T-helper 2 cell (primary cell): ENCODE measurements around the gene SNRNP48.

Experiments
- DNase-seq, 5 experiments: peaks; one replicate each; pipeline versions ENCODE4 v3.0.0 to v3.0.0-alpha.2; 2012 to 2022

The SNRNP48 gene

DNA sequence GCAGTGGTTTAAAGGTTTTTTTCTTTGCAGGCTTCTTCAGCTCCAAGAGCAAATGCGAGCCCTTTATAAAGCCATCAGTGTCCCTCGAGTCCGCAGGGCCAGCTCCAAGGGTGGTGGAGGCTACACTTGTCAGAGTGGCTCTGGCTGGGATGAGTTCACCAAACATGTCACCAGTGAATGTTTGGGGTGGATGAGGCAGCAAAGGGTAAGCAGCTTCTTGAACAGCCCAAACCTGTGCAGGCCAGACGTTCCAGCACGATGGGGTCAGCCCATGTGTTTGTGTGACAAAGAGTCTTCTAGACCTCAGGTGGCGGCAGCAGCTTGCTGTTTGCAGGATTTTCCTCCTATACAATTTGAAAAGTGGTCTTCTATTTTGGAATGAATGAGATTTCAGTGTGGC is 30.8 kb upstream of the SNRNP48 start:
- DNase-seq = no peak

DNA sequence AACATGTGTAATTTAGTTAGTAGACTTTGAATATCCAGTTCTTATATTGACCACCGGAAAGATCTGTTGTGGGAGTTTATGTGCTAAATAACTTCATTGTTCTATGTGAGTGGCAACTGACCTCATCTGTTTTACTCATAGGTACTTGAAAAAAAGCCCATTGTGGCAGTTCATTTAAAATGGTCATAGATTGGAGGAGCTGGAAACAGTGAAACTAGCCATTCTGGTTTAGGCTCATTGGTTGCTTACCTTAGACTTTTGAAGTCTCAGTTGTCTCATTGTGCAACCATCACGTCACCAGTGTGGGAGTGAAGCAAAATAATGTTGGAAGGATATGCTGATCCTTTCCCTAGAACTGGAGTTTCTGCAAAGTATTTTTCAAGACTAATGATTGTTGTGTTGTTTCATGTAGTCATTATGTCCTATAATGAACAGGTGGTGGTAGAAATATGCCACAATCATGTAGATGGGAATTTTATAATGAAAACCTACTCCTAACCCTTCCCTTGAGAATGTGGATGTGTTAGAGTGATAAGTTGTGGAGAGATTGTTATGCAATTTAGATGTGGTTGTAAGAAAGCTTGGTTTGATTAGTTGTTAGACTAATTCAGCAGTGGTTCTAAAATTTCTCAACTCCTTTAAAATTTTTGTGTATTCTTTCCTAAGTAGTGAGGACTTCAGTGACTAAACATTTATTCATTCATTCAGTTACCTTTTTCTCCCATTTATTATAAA is 30.2 kb upstream of the SNRNP48 start:
- no peak for DNase-seq

DNA sequence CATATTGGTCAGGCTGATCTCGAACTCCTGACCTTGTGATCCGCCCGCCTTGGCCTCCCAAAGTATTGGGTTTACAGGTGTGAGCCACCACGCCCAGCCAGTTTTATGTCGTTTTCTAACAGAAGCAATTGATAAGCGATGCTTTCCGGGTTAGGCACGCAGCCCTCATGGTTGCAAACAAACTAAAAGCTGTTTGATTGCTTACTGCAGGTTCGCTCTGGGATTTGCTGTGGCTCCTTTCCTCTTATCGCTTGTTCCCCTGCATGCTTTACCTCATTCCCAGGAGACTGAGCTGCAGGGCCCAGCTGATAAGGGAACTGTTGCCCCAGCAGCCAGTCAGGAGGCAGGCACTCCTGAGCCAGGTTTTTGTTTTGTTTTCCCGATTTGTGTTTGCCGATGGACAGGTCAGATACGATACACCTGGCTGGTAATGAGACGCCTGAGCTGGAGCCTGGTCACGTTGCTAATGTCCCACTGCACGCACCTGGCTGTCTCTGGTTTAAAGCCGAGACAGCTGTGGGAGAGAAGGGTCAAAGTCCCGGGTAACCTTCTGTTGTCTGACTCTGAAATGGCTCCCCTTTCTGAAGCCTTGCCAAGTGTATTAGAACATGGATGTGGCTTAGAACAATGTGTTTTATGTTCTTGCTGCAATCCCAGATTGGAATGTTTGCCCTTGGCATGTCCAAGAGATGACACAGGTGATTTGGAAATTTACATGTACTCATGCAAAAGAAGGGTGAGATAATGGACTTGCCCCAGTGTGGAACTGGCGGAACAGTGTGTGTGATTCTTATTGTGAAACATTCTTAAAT is 28.6 kb upstream of the SNRNP48 start:
- no peak for DNase-seq

DNA sequence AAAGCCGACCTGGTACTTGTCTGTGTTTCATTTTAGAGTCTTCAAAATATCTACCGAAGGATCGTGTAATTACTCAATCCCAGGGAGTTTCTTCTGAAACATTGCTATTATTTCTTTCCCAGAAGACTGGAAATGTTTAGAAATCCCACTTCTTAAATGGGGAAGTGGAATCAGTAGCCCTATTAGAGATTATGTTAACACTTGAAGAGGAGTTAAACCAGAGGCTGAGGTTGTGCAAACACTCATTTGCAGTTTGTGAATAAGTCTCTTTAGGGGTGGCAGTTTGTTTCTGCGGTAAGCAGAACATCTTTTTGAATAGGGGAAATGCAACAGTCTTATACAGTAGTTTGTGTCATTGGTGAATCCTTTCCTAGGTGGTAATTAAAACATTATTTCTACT is 27.2 kb upstream of the SNRNP48 start:
- no peak for DNase-seq

DNA sequence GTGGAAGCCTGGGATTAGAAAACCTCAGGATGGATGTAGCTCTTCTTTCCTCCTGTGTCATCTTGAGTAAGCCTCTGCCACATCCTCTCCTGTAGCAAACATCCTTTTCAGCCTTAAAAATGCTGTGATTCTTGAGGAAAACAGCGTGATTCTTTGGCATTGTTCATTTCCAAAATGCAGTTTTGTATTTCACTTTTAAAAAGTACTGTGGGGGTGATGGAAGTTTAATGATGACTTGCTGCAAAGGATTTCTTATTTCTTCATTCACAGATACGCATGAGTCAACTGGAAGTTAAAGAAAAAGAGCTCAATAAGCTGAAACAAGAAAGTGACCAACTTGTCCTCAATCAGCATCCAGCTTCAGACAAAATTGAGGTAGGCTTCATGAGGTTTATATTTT is 23.9 kb upstream of the SNRNP48 start:
- no peak for DNase-seq

DNA sequence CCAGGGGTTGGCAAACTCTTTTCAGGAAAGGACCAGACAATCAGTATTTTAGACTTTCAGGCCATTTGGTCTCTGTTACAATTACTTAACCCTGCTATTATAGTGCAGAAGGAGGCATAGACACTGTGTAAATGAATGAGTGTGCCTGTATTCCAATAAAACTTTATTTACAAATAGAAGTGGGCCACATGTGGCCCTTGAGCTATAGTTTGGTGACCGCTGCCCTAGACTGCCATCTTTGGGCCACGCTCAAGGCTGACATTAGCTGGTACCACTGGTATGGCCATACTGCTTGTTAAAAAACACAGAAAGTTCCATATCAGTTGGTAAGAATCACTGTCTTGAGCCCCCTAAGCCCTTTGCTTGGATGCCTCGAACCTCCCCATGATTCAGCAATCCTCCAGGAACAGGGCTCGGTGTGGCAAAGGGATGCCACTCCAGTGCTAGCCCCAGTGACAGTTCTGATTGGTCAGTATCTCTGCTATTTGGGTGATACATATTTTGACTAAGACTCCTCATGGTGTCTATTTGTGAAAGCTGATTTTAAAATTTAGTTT is 23.3 kb upstream of the SNRNP48 start:
- DNase-seq = no peak

DNA sequence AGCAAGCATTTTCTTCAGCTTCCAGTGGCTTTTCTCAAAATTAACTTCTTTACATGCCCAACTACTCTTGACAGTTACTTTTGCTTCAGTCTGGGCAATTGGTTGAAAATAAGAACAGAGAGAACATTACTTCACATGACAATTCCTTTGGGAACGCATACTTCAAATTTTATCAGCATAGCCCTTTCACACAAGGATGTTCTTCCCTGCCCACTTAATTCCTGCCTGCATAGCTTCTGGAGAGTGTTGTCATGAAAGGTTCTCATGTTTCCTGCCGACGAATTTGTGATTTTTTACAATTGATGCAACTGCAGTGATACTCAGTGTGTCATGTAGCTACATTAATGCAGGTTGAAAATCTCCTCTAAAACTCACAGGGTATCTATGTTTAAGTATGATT is 22.0 kb upstream of the SNRNP48 start:
- DNase-seq = no peak

DNA sequence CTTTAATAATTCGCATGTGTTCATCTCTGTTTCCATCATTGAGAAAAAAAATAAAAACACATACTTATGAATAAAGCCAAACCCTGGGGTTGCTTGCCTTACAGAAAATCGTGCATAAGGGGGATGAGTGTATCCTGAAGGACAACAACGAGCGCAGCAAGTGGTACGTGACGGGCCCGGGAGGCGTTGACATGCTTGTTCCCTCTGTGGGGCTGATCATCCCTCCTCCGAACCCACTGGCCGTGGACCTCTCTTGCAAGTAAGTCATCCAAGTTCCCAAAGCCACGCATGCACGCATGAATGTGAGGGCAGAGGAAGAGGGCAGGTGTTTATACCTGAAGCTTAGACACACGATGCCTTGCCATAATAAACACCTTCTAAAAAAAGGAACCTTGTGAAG is 20.9 kb upstream of the SNRNP48 start:
- DNase-seq = no peak

DNA sequence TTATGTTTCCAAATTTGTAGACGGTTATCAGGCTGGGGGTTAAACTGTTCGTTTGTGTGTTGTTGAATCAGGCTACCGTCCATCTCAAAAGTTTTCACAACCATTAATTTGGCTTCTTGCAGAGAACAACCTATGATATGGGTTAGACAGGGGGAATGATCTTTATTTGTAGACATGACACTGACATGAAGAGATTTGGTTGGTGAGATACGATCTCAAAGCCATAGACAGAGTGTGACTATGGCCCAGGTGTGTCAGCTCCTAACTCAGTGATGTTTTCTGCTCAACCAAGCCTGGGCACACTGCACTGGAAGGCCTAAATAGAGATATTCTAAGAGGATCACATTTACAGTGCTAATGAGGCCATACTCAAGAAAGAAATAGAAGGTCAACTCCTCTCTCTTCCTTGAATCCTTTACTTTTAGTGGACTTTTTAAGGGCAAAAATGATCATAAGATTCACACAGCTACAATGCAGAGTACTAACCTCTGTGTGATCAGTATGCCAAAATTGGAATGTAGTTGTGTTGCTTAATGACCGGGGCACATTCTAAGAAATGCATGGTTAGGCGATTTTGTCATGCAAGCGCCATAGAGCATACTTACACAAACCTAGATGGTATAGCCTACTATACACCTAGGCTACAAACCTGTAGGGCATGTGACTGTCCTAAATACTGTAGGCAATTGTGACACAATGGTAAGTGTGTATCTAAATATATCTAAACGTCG is 17.6 kb upstream of the SNRNP48 start:
- DNase-seq = no peak

DNA sequence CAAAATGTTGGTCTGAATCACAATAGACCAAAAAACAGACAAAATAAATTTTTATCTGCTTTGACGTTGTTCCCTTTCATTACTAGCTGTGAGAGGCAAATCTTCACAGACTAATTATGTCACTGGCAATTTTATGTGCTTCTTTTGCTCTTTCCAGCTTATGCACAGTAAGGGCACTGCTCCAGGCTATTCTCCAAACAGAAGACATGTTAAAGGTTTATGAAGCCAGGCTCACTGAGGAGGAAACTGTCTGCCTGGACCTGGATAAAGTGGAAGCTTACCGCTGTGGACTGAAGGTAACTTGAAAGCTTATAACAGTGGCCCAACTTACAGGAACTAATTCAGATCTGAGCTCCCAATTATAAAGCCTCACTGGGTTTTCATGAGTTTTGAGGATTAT is 15.5 kb upstream of the SNRNP48 start:
- no peak for DNase-seq

DNA sequence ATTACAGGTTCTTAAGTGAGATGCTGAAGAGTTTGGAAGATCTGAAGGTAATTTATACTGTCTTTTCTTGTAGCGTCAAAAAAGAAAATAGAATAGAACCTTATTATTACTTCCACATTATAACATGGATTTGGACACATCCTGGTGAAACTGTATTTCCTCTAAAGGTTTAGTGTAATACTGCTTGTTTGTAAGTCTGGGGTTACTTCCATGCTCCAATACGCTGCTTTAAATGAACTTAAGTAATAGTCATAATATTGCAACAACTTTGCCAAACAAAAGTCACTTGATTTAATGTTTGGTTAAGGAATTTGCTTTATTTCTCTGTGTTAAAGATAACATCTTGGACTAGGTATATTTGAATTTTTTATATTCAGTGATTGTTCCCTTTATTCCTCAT is 11.5 kb upstream of the SNRNP48 start:
- DNase-seq = no peak

DNA sequence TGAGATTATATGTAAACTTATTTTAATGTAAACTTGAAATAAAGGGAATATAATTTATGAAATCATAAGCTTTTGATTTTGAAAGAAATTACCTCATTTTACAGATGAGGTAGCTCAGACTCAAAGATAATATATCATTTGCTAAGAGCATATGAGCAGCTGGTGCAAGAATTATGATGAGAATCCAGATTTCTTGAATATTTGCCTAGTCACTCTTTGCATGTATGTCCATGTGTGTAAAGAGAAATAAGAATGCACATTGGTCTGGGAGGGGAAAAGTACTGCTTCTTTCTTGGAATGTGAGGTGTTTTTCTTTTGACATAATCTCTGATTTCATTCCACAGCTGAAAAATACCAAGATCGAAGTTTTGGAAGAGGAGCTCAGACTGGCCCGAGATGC is 11.1 kb upstream of the SNRNP48 start:
- no peak for DNase-seq

DNA sequence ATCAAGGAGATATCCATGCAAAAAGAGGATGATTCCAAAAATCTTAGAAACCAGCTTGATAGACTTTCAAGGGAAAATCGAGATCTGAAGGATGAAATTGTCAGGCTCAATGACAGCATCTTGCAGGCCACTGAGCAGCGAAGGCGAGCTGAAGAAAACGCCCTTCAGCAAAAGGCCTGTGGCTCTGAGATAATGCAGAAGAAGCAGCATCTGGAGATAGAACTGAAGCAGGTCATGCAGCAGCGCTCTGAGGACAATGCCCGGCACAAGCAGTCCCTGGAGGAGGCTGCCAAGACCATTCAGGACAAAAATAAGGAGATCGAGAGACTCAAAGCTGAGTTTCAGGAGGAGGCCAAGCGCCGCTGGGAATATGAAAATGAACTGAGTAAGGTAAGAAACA is 10.1 kb upstream of the SNRNP48 start:
- no peak for DNase-seq

DNA sequence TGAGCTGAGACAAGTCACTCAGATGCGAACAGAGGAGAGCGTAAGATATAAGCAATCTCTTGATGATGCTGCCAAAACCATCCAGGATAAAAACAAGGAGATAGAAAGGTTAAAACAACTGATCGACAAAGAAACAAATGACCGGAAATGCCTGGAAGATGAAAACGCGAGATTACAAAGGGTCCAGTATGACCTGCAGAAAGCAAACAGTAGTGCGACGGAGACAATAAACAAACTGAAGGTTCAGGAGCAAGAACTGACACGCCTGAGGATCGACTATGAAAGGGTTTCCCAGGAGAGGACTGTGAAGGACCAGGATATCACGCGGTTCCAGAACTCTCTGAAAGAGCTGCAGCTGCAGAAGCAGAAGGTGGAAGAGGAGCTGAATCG is 9.5 kb upstream of the SNRNP48 start:
- DNase-seq = no peak

DNA sequence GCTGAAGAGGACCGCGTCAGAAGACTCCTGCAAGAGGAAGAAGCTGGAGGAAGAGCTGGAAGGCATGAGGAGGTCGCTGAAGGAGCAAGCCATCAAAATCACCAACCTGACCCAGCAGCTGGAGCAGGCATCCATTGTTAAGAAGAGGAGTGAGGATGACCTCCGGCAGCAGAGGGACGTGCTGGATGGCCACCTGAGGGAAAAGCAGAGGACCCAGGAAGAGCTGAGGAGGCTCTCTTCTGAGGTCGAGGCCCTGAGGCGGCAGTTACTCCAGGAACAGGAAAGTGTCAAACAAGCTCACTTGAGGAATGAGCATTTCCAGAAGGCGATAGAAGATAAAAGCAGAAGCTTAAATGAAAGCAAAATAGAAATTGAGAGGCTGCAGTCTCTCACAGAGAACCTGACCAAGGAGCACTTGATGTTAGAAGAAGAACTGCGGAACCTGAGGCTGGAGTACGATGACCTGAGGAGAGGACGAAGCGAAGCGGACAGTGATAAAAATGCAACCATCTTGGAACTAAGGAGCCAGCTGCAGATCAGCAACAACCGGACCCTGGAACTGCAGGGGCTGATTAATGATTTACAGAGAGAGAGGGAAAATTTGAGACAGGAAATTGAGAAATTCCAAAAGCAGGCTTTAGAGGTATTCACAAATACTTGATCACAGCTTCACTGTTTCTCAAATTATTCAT is 8.9 kb upstream of the SNRNP48 start:
- no peak for DNase-seq

DNA sequence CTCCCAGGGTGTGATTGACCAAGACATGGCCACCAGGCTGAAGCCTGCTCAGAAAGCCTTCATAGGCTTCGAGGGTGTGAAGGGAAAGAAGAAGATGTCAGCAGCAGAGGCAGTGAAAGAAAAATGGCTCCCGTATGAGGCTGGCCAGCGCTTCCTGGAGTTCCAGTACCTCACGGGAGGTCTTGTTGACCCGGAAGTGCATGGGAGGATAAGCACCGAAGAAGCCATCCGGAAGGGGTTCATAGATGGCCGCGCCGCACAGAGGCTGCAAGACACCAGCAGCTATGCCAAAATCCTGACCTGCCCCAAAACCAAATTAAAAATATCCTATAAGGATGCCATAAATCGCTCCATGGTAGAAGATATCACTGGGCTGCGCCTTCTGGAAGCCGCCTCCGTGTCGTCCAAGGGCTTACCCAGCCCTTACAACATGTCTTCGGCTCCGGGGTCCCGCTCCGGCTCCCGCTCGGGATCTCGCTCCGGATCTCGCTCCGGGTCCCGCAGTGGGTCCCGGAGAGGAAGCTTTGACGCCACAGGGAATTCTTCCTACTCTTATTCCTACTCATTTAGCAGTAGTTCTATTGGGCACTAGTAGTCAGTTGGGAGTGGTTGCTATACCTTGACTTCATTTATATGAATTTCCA is 4.6 kb upstream of the SNRNP48 start:
- DNase-seq = no peak

DNA sequence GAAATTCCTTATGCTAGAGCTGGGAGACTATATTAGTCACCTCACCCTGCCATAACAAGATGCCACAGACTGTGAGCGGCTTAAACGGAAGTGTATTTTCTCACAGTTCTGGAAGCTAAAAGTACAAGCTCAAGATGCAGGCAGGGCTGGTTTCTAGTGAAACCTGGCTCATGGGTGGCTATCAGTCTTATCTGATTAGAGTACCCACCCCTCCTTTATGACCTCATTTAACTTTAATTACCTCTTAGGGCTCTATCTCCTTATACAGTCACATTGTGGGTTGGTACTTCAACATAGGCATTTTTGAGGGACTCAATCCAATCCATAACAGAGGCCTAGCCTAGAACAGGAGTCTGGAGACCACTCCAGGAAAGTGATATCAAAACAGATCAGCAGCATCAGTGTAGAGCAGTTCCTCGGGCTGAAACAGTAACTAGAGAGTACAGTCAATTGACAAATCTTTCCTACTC is 2.3 kb upstream of the SNRNP48 start:
- no peak for DNase-seq

DNA sequence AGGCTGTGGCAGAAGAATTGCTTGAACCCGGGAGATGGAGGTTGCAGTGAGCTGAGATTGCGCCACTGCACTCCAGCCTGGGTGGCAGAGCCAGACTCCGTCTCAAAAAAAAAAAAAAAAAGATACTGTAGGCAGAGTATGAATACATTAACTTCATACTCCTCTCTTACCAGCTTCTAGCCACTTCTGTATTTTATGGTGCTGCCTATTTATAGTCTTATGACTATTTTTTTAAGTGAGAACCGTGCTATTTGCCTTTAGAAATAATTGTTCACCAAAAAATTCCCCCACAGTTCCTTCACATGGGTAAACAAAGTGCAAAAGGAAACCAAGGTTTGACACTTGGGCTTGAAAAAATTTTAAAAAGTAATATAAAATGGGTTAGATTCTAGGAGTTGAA is 1.5 kb upstream of the SNRNP48 start:
- no peak for DNase-seq

DNA sequence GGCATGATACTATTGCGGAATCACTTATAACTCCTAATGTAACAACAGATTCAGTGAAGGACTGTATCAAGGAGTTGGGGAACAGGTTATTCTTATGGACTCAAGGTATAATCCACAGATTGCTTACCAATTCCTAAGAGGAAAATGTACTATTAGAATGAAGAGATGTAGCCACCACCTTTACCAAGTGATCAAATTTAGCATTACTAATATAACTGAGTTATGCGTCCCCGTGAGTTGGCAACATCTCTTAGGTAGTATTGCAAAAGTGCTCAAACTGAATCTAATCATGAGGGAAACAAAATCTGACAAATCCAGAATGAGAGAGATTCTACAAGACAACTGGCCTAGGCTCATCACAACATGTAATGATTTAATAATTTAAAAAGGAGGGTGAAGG is 777 bp upstream of the SNRNP48 start:
- DNase-seq = no peak

DNA sequence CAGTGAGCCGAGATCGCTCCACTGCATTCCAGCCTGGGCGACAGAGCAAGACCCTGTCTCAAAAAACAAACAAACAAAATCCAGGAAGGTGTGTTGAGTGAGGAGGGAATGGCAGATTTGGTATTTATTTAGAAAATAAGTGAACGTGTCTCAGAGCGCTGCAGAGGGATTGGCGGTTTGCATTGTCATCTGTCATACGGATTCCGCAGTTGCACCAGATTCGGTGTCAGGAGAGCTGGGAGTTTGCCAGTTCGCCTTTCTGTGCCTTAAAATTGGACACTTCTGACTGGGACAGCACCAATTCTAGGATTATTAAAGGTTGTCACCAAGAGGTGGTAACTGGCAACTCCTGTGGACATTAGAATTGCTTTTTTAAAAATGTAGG is 912 bp downstream of the SNRNP48 start:
- no peak for DNase-seq

DNA sequence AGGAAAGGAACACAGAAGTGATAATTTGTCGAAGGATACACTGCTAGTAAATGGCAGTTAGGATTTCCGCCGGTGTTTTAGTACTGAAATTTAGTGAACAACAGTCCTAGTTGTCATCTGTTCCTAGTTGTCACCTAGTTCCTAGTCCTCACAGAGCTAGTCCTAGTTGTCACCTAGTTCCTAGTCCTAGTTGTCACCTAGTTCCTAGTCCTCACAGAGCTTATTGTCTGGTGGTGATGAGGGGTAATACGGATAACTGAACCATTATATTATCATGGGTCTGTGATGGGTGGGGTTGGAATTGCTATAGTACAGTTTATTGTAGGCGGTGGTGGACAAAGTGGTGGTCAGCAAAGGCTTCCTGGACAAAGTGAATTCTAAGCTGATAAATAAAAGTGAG is 1.8 kb downstream of the SNRNP48 start:
- no peak for DNase-seq

DNA sequence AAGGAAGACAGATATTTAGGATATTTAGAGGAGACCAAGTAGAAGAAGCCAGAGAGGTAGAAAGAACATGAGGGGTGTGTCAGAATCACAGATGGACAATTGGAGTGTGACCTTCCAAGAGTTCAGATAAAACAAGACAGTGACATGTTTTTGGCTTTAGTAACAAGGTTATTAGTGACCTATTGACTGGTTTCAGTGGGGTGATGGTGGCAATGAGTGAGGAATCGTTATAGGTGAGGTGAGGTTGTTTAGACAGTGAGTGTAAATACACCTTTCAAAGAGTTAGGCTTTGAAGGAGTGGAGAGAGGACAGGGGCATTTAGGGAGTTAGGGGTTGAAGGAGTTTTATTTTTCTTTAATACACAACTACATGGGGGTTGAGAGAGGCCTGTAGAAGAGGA is 3.2 kb downstream of the SNRNP48 start:
- no peak for DNase-seq
